CD1c-positive myeloid dendritic cell (primary cell): ENCODE measurements around the gene ZNF692.
"Not testable (repeated sequence)": the region's sequence is repeated elsewhere in the genome, so short reads cannot be mapped to it uniquely, and the experiment has no call there.

Source experiments
- DNase-seq: peaks from one replicate; pipeline ENCODE4 v3.0.0-alpha.2; 2016; ENCODE audit errors: extremely low spot score

Gene ZNF692, protein sequence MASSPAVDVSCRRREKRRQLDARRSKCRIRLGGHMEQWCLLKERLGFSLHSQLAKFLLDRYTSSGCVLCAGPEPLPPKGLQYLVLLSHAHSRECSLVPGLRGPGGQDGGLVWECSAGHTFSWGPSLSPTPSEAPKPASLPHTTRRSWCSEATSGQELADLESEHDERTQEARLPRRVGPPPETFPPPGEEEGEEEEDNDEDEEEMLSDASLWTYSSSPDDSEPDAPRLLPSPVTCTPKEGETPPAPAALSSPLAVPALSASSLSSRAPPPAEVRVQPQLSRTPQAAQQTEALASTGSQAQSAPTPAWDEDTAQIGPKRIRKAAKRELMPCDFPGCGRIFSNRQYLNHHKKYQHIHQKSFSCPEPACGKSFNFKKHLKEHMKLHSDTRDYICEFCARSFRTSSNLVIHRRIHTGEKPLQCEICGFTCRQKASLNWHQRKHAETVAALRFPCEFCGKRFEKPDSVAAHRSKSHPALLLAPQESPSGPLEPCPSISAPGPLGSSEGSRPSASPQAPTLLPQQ

DNA sequence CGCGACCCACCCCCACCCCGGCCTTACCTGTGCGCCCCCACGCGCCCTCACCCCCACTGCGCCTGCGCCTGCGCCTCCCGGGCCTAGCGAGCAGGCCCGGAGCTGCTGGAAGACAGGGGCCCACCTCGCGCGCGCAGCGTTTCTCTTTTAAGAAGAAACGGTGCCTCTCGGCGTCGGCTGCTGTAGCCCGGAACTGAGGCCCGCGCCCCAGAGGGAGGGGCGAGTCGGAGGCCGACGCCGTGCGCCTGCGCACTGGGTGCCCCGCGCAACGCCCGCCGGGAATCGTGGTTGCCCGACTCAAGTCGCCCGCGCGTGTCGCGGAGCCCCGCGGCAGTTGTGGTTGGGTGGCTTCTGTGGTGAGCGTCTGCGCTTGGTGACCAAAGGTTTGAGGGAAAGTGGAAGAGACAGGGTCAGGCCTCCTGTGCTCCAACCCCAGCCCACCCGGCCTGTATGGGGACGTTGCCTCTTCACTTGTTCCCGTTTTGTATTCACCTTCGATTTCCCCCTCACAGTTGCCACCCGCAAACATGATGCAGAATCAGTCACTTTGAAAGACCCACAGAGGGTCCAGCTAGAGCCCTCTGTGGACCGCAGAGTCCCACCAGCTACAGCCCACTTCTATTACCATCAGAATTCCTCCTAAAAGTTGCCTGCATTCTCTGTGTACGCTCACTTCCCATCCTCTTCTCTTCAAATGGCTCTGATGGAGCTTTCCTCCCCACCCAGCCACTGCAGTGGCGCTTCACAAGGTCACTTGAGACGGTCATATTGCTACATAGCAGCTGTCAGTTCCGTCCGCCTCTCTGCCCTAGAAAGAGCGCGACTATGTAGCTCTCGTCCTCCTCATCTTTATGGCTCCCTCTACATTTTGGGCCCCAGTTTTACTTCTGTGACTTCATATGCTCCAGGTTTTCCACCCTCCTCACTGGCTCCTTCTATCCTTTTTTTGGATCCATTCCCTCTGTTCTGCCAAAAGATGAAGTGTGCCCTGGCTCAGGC, at the start of gene ZNF692:
Gene ZNF692, minus strand, starts transcription at position 195 of the 999 bp plus-strand sequence. CDS start 776 bp downstream, outside the sequence.
- peak; percentile 98 for DNase-seq

DNA sequence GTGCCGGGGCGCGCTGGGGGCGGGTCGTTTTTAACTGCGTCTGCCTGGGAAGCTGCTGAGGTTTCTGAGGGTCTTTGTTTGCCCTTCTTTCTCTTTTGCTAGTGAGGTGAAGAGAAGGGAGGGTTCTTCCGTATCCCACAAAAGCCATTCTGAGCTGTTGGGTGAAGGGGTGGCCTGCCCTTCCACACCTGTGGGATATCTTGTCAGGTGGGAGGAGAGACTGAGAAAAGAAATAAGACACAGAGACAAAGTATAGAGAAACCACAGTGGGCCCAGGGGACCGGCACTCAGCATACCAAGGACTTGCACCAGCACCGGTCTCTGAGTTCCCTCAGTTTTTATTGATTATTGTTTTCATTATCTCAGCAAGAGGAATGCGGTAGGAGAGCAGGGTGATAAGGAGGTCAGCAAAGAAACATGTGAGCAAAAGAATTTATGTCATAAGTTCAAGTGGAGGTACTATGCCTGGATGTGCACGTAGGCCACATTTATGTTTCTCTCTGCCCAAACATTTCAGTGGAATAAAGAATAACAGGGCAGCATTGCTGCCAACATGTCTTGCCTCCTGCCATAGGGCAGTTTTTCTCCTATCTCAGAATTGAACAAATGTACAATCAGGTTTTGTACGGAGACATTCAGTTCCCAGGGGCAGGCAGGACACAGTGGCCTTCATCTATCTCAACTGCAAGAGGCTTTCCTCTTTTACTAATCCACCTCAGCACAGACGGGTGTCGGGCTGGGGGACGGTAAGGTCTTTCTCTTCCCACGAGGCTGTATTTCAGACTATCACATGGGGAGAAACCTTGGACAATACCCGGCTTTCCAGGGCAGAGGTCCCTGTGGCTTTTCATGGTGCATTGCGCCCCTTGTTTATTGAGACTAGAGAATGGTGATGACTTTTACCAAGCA, 48.1 kb upstream of the ZNF692 start:
- no peak for DNase-seq

DNA sequence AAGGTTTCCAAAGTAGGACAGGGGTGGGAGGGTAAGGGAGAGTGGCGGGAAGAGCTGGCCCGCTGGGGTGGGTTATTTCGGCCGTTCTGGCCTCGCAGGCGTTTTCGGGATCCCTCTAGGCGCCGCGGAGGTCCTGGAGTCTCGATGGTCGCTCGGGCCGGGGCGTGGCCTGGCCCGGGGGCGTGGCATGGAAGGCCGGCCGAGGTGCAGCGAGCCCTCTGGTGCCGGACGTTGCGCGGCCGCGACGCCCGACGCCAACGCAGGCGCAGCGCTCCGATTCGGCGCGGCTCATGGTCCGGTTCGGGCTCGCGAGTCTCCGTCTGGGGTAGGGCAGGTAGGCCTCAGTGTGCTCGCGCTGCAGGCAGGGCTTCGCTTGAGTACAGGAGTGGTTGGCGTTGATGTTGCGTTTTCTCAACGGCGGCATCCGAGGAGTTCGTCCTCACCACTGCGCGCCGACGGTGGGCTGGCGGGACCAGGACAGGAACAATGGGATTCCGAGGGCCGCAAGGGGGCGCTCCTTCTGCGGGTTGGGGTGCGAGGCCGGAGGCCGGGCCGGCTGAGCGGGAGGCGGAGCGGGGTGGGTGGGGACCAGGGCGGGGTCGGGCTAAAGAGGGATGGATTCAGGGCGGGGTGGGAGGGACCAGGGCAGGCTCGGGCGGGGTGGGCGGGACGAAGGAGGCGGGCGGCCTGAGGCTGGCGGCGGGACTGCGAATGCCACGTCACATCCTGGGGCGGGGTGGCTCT, 47.3 kb upstream of the ZNF692 start, which contains the start of gene PGBD2:
Gene PGBD2, plus strand, starts transcription at position 227 of the 744 bp plus-strand sequence. CDS start 7,628 bp downstream, outside the sequence.
- DNase-seq = peak; percentile 96

DNA sequence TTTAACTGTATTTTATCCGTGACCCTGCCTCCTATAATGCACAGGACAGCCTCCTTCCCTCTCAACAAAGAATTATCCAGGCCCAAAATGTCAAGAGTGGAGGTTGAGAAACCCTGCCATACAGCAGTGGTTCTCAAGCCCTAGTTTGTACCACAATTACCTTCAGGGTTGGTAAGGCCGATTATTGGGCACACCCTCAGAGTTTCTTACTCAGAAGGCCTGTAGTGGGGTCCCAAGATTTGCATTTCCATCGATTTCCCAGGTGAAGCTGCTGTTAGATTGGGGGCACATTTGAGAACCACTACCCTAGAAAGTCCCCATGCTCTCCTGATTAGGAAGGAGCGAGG, 46.8 kb upstream of the ZNF692 start:
- no peak for DNase-seq

DNA sequence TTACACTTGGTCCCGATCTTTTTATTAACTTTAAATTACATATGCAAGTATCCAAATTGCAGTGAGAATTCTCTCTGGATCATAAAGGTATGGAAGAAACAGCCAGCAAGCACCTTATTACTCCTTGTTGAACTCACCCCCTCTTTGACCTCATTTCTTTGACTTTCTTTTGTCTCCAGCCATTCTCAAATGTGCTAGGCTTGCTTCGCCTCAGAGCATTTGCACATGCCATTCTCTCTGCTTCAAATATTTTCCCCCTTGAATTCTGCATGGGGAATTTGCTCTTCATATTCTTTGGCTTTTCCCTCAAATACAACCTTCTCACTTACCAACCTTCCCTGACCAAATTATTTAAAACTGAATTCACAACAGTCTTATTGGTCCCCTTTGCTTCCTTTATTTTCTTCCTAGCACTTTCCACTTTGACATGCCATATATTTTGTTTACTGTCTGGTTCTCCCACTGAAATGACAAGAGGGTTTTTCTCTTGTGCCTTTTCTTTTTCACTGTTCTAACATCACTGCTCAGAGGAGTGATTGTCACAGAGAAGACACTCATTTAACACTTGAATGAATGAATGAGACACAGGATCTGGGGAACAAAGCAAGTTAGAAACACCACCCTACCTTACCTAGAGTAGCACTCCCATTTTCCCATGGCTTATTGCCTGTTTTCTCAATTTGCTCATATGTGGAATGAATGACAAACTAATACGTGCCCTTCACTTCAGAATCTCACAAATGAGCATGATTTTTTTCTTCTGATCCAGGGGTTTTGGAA, 45.7 kb upstream of the ZNF692 start:
- DNase-seq = no peak

DNA sequence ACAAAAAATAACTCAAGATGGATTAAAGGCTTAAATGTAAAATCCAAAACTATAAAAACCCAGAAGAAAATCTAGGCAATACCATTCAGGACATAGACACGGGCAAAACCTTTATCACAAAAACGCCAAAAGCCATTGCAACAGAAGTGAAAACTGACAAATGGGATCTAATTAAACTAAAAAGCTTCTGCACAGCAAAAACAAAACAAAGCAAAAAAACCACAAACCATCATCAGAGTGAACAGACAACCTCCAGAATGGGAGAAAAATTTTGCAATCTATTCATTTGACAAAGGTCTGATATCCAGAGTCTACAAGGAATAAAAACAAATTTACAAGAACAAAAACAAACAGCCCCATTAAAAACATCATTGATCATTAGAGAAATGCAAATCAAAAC, 42.7 kb upstream of the ZNF692 start:
- DNase-seq = no peak

DNA sequence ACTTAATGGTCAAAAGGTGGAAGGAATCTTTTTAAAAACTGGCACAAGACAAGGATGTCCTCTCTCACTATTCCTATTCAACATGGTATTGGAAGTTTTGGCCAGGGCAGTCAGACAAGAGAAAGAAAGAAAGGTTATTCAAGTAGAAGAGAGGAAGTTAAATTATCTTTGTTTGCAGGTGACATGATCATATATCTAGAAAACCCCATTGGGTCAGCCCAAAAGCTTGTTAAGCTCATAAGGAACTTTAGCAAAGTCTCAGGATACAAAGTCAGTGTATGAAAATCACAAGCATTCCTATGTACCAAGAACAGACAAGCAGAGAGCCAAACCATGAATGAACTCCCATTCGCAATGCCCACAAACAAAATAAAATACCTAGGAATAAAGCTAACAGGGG, 41.8 kb upstream of the ZNF692 start:
- no peak for DNase-seq

DNA sequence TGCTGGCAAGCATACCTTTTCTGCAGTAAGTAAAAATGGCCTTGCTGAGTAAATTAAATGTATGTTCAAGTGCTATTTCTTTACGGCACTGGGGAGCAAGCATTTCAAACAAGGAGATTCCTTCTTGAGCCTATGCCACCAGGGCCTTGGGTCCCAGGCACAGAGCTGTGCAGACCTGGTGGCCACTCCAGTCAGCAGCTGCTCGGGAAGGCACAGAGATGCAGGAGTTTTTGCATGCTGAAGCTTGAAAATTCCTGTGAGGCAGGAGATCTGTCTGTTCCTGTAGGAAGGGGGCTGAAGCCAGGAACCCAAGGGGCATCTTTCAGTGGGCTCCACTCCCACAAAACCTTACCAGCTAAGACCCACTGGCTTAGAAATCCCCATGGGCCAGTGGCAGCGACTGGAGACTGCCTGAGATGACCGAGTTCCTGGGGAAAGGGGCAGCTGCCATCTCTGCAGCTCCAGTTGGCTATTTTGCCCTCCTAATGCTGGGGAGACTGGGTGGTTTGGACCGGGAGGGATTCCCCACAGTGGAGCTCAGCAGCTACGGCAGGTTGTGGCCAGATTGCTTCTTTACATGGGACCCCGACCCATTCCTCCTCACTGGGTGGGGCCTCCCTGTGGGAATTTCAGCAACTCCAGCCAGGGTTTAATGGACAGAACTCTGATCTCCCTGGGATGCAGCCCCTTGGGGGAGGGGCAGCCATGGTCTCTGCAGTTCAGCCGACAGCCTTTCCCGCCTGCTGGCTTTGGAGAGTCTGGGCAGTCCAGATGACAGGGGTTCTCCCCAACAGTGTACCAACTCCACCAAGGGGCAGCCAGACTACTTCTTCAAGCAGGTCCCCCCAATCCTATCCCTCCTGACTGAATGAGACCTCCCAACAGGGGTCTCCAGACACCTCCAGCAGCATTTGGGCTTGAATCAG, 38.8 kb upstream of the ZNF692 start:
- DNase-seq = no peak

DNA sequence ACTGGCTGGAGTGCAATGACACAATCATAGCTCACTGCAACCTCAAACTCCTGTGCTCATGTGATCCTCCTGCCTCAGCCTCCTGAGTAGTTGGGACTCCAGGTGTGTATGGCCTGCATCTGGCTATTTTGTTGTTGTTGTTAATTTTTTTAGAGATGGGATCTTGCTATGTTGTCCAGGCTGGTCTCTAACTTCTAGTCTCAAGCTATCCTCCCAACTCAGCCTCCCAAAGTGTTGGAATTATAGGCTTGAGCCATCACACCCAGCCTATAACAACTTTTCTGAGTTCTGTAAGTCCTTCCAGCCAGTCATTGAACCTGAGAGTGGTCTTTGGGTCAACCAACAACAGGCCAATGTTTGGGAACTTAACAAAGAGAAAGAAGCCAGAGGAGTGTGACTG, 36.0 kb upstream of the ZNF692 start:
- no peak for DNase-seq

DNA sequence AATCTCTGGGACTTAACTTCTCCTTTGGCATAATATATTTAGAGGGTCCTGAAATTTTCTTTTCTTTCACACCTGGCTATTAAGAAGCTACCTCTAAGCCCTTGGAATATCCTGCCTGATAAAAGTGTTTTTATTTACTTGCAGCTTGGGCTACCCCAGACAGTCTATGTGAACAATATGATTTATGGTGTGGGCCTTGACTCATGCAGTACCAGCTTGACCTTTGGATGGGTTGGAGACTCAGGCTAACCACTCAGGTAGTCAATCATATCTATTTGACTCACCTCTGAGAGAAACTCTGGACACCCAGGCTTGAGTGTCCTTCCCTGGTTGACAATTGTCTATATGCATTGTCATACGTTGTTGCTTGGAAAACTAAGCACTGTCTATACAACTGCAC, 33.7 kb upstream of the ZNF692 start:
- DNase-seq = no peak

DNA sequence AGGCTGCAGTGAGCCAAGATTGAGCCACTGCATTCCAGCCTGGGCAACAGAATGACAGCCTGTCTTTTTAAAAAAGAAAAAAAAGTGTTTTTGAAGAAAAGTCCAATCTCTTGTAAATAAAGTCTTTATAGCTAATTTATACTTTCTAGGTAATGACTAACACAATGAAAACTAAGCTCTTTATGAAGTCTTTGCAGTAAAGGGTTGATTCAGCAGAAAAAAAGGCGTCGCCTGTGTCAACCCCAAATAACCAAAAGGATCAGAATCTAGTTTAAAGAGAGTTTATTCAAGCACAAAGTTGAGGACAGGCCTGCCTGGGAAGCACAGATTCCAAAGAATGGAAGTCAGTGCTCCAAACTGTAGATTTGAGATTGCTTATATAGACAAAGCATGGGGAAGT, 32.9 kb upstream of the ZNF692 start:
- no peak for DNase-seq

DNA sequence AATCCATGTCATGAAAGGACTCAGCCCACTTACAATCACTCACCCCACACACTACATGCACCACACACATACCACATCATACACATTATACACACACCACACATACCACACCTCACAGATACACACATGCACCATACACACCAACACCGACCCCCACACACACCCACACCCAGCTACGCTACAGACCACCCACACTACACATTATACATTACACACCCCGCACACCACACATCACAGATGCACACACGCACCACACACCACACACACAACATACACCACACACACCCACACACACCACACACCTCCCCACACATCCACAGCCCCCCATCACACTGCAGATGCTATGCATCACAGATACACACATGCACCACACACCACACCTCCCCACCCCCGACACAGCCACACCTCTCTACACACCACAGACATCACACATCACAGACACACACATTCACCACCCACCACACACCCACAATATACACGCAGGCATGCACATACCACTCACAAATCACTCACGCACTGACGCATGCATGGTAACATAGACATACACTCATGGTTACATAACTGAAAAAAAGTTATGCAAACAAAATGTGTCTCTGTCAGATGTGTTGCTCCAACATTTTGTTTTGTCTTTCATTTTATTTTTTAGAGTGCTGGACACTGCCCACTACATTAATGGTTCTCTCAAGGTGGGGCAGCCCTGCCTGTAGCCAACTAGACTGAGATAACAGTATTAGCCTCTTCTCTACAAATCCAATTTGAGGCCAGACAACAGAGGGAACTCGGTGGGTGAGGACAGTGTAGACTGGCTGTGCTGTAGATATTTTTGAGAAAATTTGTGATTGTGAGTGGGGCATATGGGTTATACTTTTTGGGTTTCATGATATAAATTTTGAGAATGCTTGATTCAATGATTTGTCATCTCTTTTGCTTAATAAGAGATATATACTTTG, 31.9 kb upstream of the ZNF692 start:
- no peak for DNase-seq

DNA sequence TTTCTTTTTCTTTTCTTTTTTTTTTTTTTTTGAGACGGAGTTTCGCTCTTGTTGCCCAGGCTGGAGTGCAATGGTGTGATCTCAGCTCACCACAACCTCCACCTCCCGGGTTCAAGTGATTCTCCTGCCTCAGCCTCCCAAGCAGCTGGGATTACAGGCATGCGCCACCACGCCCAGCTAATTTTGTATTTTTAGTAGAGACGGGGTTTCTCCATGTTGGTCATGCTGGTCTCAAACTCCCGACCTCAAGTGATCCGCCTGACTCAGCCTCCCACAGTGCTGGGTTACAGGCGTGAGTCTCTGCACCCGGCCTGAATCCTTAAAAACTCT, 31.0 kb upstream of the ZNF692 start:
- not testable (repeated sequence) for DNase-seq

DNA sequence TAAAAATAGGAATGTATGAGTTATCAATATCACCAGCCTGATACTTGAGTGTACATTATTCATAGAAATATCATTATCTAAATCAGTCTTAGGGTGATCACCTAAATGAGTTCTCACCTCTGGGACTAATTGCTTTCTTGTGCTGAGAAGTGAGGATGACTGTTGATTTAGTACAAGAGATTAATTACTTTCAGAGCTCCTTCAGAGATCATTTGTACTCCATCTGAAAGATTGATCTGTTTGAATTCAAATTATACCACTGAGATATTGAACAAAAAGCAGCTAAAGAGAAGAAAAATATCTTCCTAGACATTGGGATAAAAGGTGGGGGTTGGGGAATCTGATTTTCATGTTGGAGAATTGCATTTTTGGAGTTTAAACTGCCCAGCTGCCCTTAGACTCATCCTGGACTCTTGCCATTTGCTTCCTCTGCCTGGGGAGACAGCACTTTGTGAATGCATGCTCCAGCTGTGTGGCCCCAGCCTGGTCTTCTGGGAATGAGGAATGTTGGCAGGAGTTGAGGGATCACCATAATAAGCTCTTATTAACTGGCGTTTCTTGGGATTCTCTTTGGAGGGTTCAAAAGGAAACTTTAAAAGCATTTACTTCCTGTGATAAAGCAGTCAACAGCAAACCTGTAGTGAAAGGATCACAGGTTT, 27.5 kb upstream of the ZNF692 start:
- no peak for DNase-seq

DNA sequence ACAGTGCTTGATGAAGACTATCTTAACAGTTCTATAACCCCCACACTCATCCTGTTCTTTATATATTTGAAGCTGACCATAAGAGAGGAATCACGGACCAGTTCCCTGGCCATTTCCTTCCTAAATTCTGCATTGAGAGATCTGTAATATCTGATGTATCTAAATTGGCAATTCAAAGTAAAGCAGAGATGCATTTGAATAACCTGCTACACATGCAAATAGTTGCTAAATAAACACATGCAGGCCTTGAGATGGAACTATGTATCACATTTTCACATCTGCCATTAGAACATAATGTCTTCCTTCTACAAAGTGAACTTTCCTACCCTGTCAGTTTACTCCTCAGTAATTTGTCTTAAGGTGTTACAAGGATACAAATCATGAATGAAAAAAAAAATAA, 26.8 kb upstream of the ZNF692 start:
- DNase-seq = no peak

DNA sequence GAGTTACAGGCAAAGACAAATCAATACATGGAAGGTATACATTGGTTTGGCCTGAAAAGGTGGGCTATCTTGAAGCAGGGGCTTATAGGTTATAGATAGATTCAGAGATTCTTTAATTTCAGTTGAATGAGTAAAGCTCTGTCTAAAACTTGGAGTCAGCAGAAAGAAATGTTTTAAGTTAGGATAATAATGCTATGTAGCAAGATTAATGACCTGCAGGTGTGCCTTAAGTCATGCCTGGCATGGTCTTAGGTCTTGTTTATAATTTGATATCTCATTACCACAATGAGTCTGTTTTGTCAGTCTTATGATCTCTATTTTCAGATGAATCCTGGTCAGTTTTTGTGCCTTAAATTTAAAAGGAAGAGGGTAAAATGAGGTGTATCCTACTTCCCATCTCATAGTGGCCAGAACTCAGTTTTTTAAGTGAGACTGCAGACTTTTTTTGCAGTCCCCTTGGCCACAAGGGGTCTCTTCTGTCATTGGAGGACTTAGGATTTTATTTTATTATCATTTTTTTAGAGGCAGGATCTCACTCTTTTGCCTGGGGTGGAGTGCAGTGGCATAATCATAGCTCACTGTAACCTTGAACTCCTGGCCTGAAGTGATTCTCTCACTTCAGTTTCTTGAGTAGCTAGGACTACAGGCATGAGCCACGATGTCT, 25.9 kb upstream of the ZNF692 start:
- DNase-seq = no peak

DNA sequence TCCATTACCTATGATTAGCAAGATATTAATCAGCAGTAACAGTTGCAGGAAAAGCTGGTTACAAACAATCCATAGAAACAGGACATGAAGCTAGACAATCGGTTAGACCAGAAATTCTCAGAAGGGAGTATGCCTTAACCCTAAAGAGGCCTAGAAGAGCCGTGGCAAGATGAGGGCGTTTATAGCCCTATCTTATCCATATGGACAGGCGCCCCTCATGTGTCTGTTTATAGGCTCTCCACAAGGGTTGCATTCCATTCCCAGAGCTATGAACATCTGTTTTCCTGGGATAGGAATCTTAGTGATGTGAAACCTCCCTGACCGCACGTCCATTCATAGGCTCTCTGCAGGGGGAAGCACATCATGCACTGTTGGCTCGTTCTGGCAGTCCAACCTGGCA, 23.5 kb upstream of the ZNF692 start:
- DNase-seq = not testable (repeated sequence)
